ENCODE results near the gene LRRC17.

LRRC17 gene

DNA sequence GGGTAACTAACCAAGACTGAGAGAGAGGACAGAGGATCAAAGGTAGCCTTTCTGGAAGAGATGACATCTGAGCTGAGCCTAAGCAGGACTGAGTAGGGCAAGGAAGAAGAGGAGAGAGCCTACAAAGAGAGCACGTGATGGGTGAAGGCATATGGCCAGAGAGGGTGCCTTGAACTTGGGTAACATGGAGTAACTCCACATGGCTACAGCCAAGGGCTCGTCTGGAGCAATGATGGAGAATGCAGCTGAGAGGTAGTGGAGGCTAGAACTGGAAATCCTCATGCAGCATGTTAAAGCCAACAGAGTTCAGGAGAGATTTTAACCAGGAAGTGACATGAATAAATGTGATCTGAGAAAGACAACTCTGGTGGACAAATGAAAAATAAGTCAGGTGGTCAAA is 77.8 kb downstream of the LRRC17 start:
- H3K4me3 ChIP-seq (ENCODE audit: low read depth, low read length), result no peak overlapping the region
- H3K36me3 ChIP-seq (ENCODE audit: control insufficient read depth, insufficient read depth, low read length), result no peaks in the 10 kb centered on the region
- peaks cover 5% of the 10 kb centered on the region; the same call in 1 of the 2 replicates for H3K9me3 ChIP-seq (ENCODE audit: control insufficient read depth, insufficient read depth, low read length)
- H3K27me3 ChIP-seq (ENCODE audit: control insufficient read depth, insufficient read depth, low read length), result no peaks in the 10 kb centered on the region
- H3K9ac ChIP-seq (ENCODE audit: low read depth, low read length), result no peak overlapping the region
- no peak overlapping the region for H3K27ac ChIP-seq (ENCODE audit: low read depth, low read length)
- H3K4me1 ChIP-seq (ENCODE audit: control insufficient read depth, insufficient read depth, low read length), result peaks cover 8% of the 10 kb centered on the region; the same call in 1 of the 2 replicates

DNA sequence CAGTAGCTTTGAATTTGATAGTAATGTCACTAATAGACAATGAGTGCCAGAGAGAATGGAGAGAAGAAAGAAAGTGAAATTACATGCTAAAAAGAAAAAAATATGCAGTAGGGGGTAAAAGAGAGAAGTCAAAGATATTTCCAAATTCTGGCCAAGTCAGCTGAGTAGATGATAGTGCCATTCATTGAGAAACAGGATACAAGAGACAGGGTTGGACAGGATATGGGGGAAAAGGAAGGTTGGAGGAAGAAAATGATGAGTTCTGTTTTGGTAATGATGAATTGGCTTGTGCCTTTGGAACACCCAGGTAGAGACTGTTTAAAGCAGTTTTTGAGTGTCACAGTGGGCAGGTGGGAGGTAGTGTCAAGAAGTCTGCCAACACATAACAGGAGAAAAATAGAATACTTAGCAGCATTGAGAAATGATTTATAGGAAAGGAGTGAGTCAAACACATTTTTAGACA is 78.3 kb downstream of the LRRC17 start:
- no peaks in the 10 kb centered on the region for H3K27me3 ChIP-seq (ENCODE audit: control insufficient read depth, insufficient read depth, low read length)

DNA sequence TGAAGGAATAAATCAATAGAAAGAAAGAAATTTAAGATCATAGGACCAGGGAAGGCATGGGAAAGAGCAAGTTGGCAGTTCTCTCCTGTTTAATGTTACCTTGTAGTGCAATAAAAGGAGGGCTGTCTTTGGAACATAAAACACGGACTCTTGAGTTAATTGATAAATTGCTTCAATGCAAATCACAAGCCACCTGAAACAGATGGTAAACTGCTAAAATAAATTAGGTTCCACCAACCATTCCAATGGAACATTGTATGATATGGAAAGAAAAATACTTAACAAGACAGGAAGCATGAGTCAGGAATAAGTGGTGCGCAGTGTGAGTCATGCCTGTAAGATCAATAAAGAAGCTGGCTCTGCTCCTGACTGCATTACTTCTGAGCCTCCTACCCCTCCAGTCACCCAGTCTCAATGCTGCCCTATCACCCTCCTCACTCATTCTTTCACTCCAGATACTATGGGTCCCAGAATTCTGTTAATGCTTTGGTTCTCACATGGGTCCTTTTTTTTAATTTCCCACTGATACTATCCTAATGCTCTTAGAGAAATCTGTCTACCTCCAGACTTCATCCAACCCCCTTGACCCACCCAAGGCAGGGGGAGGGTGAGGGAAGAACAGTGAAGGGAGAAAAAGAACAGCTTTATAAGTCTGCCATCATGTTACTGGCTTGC is 78.9 kb downstream of the LRRC17 start:
- no peaks in the 10 kb centered on the region for H3K36me3 ChIP-seq (ENCODE audit: control insufficient read depth, insufficient read depth, low read length)
- no peak overlapping the region for H3K27ac ChIP-seq (ENCODE audit: low read depth, low read length)
- no peak overlapping the region for H3K9ac ChIP-seq (ENCODE audit: low read depth, low read length)
- H3K9me3 ChIP-seq (ENCODE audit: control insufficient read depth, insufficient read depth, low read length), result peaks cover 5% of the 10 kb centered on the region; the same call in 1 of the 2 replicates
- no peaks in the 10 kb centered on the region for H3K27me3 ChIP-seq (ENCODE audit: control insufficient read depth, insufficient read depth, low read length)
- H3K4me3 ChIP-seq (ENCODE audit: low read depth, low read length), result no peak overlapping the region
- peaks cover 8% of the 10 kb centered on the region; the same call in 1 of the 2 replicates for H3K4me1 ChIP-seq (ENCODE audit: control insufficient read depth, insufficient read depth, low read length)

More for the DNA sequence above, 78.3 kb downstream of the LRRC17 start:
- Histone ChIP-seq H3K27ac (ENCODE audit: low read depth, low read length) (no peak overlapping the region), H3K9me3 (ENCODE audit: control insufficient read depth, insufficient read depth, low read length) (peaks cover 5% of the 10 kb centered on the region; the same call in 1 of the 2 replicates), H3K4me1 (ENCODE audit: control insufficient read depth, insufficient read depth, low read length) (peaks cover 8% of the 10 kb centered on the region; the same call in 1 of the 2 replicates), H3K4me3 (ENCODE audit: low read depth, low read length) (no peak overlapping the region), H3K9ac (ENCODE audit: low read depth, low read length) (no peak overlapping the region), H3K36me3 (ENCODE audit: control insufficient read depth, insufficient read depth, low read length) (no peaks in the 10 kb centered on the region)

DNA sequence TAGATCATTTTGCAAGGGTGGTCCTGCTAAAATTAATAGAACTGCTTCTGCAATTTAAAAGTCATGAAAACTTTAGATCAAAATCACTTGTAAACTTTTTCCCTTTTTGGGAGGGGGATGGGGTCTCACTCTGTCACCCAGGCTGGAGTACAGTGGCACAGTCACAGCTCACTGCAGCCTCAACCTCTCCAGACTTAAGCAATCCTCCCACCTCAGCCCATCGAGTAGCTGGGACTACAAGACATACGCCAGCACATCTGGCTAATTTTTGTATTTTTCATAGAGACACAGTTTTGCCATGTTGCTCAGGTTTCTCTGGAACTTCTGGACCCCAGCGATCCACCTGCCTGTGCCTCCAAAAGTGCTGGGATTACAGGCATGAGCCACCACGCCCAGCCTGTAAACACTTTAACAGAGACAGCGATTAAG is 79.7 kb downstream of the LRRC17 start:
- Histone ChIP-seq H3K4me1 (ENCODE audit: control insufficient read depth, insufficient read depth, low read length) (peaks cover 8% of the 10 kb centered on the region; the same call in 1 of the 2 replicates), H3K27ac (ENCODE audit: low read depth, low read length) (no peak overlapping the region), H3K9me3 (ENCODE audit: control insufficient read depth, insufficient read depth, low read length) (peaks cover 5% of the 10 kb centered on the region; the same call in 1 of the 2 replicates)

DNA sequence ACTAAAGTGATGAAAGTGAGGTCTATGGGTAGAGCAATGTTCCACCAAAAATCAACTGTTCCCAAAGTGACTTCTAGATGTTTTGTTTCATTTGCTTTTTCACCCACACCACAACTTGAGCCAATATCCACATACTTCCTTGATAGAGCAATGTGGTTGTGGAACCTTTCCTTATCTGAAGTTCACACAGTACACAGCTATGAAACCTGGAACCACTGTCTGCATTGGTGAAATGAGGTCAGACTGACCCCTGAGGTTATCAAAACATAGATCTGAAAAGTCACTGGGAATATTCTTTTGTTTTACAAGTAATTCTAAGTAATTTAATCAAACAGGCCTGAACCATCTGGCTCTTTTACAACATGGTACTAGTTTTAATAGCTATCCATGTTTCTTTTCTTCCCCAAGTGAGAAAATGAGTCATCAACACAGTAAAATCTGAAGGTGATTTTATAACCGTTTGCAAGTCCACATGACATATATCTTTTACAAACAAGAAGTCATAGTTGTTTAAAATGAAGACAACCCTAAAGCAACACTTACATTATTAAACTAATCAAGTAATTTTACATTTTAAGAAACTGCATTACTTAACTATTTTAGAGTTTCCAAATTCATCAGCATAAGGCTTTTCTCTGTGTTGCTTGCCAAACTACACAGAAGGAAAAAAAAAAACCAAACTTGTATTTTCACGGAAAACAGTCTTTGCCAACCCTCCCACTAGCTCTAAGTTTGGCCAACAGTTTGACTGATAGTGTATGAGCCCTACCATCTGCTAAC is 80.3 kb downstream of the LRRC17 start:
- Histone ChIP-seq H3K27ac (ENCODE audit: low read depth, low read length) (no peak overlapping the region), H3K4me1 (ENCODE audit: control insufficient read depth, insufficient read depth, low read length) (peaks cover 8% of the 10 kb centered on the region; the same call in 1 of the 2 replicates), H3K27me3 (ENCODE audit: control insufficient read depth, insufficient read depth, low read length) (no peaks in the 10 kb centered on the region), H3K9ac (ENCODE audit: low read depth, low read length) (no peak overlapping the region), H3K4me3 (ENCODE audit: low read depth, low read length) (no peak overlapping the region), H3K9me3 (ENCODE audit: control insufficient read depth, insufficient read depth, low read length) (peaks cover 5% of the 10 kb centered on the region; the same call in 1 of the 2 replicates), H3K36me3 (ENCODE audit: control insufficient read depth, insufficient read depth, low read length) (no peaks in the 10 kb centered on the region)

More for the DNA sequence above, 79.7 kb downstream of the LRRC17 start:
- Histone ChIP-seq H3K36me3 (ENCODE audit: control insufficient read depth, insufficient read depth, low read length) (no peaks in the 10 kb centered on the region), H3K9ac (ENCODE audit: low read depth, low read length) (no peak overlapping the region), H3K4me3 (ENCODE audit: low read depth, low read length) (no peak overlapping the region), H3K27me3 (ENCODE audit: control insufficient read depth, insufficient read depth, low read length) (no peaks in the 10 kb centered on the region)

DNA sequence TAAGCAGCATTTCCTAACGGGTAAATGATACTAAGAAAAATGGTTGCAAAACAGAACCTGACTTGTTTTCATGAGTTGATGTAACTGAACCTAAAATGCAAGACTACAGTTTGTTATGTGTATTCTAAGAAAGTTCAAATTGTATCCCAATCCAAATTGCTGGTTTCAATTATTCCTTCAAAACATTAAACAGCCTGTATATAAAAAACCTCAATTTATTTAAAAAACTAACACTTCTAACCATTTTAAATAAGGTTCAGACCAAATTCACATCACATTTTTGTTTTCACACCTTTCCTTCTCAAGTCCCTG is 80.9 kb downstream of the LRRC17 start:
- Histone ChIP-seq H3K4me3 (ENCODE audit: low read depth, low read length) (no peak overlapping the region), H3K27me3 (ENCODE audit: control insufficient read depth, insufficient read depth, low read length) (no peaks in the 10 kb centered on the region), H3K4me1 (ENCODE audit: control insufficient read depth, insufficient read depth, low read length) (peaks cover 8% of the 10 kb centered on the region; the same call in 1 of the 2 replicates), H3K9me3 (ENCODE audit: control insufficient read depth, insufficient read depth, low read length) (peaks cover 5% of the 10 kb centered on the region; the same call in 1 of the 2 replicates), H3K9ac (ENCODE audit: low read depth, low read length) (no peak overlapping the region), H3K36me3 (ENCODE audit: control insufficient read depth, insufficient read depth, low read length) (no peaks in the 10 kb centered on the region), H3K27ac (ENCODE audit: low read depth, low read length) (no peak overlapping the region)

DNA sequence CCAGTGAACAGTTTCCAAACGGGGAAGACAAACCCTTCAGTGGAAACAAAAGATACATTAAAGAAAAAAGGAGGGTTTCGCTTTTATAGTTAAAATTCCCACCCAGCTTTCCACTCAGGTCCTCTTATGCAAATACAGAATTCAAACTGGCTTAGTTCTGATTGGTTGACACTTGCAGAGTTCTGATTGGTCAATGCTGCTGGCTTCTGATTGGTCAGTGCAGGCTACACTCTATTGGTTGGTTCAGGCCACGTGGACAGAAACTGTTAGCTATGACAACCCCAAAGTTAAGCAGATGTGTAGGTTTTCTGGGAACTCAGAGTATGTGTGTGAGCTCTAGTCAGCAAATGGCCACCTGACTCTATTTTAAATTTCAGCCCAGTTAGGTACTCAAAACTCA is 81.8 kb downstream of the LRRC17 start:
- no peak overlapping the region for H3K9ac ChIP-seq (ENCODE audit: low read depth, low read length)
- H3K27ac ChIP-seq (ENCODE audit: low read depth, low read length), result no peak overlapping the region
- no peak overlapping the region for H3K4me3 ChIP-seq (ENCODE audit: low read depth, low read length)
- H3K9me3 ChIP-seq (ENCODE audit: control insufficient read depth, insufficient read depth, low read length), result peaks cover 5% of the 10 kb centered on the region; the same call in 1 of the 2 replicates
- H3K4me1 ChIP-seq (ENCODE audit: control insufficient read depth, insufficient read depth, low read length), result peaks cover 8% of the 10 kb centered on the region; the same call in 1 of the 2 replicates
- no peaks in the 10 kb centered on the region for H3K36me3 ChIP-seq (ENCODE audit: control insufficient read depth, insufficient read depth, low read length)
- no peaks in the 10 kb centered on the region for H3K27me3 ChIP-seq (ENCODE audit: control insufficient read depth, insufficient read depth, low read length)

Data from HUES48 (cell line).